Measurements from ENCODE around the gene TRPV2. TPM values are rescaled to one million over a fixed set of nuclear protein-coding genes. Genes with fewer than 3 reads are reported as not detected.

Gene TRPV2, protein sequence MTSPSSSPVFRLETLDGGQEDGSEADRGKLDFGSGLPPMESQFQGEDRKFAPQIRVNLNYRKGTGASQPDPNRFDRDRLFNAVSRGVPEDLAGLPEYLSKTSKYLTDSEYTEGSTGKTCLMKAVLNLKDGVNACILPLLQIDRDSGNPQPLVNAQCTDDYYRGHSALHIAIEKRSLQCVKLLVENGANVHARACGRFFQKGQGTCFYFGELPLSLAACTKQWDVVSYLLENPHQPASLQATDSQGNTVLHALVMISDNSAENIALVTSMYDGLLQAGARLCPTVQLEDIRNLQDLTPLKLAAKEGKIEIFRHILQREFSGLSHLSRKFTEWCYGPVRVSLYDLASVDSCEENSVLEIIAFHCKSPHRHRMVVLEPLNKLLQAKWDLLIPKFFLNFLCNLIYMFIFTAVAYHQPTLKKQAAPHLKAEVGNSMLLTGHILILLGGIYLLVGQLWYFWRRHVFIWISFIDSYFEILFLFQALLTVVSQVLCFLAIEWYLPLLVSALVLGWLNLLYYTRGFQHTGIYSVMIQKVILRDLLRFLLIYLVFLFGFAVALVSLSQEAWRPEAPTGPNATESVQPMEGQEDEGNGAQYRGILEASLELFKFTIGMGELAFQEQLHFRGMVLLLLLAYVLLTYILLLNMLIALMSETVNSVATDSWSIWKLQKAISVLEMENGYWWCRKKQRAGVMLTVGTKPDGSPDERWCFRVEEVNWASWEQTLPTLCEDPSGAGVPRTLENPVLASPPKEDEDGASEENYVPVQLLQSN
- total RNA-seq (2014; rRNA removed; shearing (Covaris generic)) (1.6 and 3.2 TPM in 2 replicates), polyA plus RNA-seq (2016; fragmentation: Nextera tagmentation; extraction: Ambion mirVana) (1.7 and 3.7 TPM in 2 replicates)
- long read RNA-seq, result 0 reads

DNA sequence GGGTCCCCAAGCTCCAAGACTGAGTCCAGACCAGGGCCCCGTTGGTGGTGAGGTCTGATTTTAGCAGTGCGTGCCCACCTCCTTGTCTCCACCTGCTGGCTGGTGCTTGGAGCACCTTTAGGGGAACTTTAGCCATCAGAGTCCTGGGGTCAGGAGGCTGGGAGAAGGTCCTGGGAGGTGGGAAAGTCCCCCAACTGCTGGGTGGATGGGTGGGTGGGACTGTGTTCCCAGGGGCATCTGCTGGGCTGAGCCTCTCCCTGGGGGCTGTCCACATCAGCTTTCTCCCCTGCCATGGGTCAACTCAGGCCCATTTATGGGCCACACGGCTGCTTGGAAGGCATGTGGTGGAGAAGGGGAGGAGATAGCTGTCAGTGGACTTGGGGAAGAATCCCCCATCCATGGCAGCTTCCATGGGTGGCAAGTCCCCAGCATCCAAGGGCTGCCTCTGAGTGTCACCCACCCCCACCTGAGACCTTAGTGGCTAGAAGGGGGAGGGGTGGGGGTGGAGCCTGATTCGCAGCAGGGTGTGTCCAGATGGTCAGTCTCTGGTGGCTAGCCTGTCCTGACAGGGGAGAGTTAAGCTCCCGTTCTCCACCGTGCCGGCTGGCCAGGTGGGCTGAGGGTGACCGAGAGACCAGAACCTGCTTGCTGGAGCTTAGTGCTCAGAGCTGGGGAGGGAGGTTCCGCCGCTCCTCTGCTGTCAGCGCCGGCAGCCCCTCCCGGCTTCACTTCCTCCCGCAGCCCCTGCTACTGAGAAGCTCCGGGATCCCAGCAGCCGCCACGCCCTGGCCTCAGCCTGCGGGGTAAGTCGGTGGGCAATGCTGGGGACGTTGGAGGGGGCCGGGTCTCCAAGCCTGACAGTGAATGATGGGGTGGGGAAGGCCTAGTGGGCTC lies at the start of gene TRPV2:
Gene TRPV2 (plus strand): TSS at position 541 of the 894 bp plus-strand sequence. CDS start 2,098 bp downstream, outside the sequence.
- no peaks in the 10 kb centered on the region for H3F3A ChIP-seq (replicated peaks; ENCODE audit: low read depth)
- peaks cover 3% of the 10 kb centered on the region; the same call in 1 of the 2 replicates for H3K9me2 ChIP-seq (ENCODE audit: insufficient read depth)
- no peaks in the 10 kb centered on the region for H4K20me1 ChIP-seq (replicated peaks; ENCODE audit: insufficient read depth)
- Mint-ChIP-seq H3K9me3 (no peaks in the 10 kb centered on the region), H3K4me1 (peaks cover 22% of the 10 kb centered on the region; the same call in 2 of the 3 replicates), H3K27ac (no peak within 1 kb of the TSS), H3K27me3 (ENCODE audit: insufficient read depth, low read depth, poor library complexity) (peaks cover 13% of the 10 kb centered on the region), H3K36me3 (ENCODE audit: low read depth) (no peaks in the 10 kb centered on the region), H3K4me3 (no peak within 1 kb of the TSS; the same call in 2 of the 3 replicates)
- peak within 1 kb of the TSS; percentile 91; the same call in 1 of the 2 replicates for H2AFZ ChIP-seq
- no peaks in the 10 kb centered on the region for H3K27me3 ChIP-seq (ENCODE audit: insufficient read depth)
- peaks cover 5% of the 10 kb centered on the region; the same call in 1 of the 2 replicates for H3K4me1 ChIP-seq (ENCODE audit: insufficient read depth)
- H3K27ac ChIP-seq (ENCODE audit: low read depth), result no peak within 1 kb of the TSS
- H3K36me3 ChIP-seq (ENCODE audit: insufficient read depth), result no peaks in the 10 kb centered on the region
- peak within 1 kb of the TSS; percentile 66 for H3K4me2 ChIP-seq
- peak within 1 kb of the TSS; percentile 35; the same call in 1 of the 2 replicates for H3K4me3 ChIP-seq
- ATAC-seq, result peak; percentile 93
- no peaks in the 10 kb centered on the region for H3K79me2 ChIP-seq (replicated peaks; ENCODE audit: insufficient read depth)
- peak; percentile 80 for DNase-seq (ENCODE audit: low spot score)
- TF ChIP-seq EZH2phosphoT487 (IDR thresholded peaks at IDR 0.05; ENCODE audit: unreplicated experiment) (no peak), STAT1 (IDR thresholded peaks at IDR 0.05; ENCODE audit: unreplicated experiment) (no peak), POLR2AphosphoS5 (IDR thresholded peaks at IDR 0.05; ENCODE audit: low read depth) (no peak), EZH2 (IDR thresholded peaks at IDR 0.05; ENCODE audit: low read depth, unreplicated experiment) (no peak), CREB1 (CRISPR knock-in tag; IDR thresholded peaks at IDR 0.05; ENCODE audit: low read depth) (no peak), JUNB (IDR thresholded peaks at IDR 0.05; ENCODE audit: unreplicated experiment) (no peak), ZNF114 (CRISPR knock-in tag; IDR thresholded peaks at IDR 0.05) (no peak), NANOG (IDR thresholded peaks at IDR 0.05; ENCODE audit: borderline replicate concordance) (no peak), ZNF331 (CRISPR knock-in tag; IDR thresholded peaks at IDR 0.05; ENCODE audit: low read depth) (no peak)
- TF ChIP-seq, protein P1, sequence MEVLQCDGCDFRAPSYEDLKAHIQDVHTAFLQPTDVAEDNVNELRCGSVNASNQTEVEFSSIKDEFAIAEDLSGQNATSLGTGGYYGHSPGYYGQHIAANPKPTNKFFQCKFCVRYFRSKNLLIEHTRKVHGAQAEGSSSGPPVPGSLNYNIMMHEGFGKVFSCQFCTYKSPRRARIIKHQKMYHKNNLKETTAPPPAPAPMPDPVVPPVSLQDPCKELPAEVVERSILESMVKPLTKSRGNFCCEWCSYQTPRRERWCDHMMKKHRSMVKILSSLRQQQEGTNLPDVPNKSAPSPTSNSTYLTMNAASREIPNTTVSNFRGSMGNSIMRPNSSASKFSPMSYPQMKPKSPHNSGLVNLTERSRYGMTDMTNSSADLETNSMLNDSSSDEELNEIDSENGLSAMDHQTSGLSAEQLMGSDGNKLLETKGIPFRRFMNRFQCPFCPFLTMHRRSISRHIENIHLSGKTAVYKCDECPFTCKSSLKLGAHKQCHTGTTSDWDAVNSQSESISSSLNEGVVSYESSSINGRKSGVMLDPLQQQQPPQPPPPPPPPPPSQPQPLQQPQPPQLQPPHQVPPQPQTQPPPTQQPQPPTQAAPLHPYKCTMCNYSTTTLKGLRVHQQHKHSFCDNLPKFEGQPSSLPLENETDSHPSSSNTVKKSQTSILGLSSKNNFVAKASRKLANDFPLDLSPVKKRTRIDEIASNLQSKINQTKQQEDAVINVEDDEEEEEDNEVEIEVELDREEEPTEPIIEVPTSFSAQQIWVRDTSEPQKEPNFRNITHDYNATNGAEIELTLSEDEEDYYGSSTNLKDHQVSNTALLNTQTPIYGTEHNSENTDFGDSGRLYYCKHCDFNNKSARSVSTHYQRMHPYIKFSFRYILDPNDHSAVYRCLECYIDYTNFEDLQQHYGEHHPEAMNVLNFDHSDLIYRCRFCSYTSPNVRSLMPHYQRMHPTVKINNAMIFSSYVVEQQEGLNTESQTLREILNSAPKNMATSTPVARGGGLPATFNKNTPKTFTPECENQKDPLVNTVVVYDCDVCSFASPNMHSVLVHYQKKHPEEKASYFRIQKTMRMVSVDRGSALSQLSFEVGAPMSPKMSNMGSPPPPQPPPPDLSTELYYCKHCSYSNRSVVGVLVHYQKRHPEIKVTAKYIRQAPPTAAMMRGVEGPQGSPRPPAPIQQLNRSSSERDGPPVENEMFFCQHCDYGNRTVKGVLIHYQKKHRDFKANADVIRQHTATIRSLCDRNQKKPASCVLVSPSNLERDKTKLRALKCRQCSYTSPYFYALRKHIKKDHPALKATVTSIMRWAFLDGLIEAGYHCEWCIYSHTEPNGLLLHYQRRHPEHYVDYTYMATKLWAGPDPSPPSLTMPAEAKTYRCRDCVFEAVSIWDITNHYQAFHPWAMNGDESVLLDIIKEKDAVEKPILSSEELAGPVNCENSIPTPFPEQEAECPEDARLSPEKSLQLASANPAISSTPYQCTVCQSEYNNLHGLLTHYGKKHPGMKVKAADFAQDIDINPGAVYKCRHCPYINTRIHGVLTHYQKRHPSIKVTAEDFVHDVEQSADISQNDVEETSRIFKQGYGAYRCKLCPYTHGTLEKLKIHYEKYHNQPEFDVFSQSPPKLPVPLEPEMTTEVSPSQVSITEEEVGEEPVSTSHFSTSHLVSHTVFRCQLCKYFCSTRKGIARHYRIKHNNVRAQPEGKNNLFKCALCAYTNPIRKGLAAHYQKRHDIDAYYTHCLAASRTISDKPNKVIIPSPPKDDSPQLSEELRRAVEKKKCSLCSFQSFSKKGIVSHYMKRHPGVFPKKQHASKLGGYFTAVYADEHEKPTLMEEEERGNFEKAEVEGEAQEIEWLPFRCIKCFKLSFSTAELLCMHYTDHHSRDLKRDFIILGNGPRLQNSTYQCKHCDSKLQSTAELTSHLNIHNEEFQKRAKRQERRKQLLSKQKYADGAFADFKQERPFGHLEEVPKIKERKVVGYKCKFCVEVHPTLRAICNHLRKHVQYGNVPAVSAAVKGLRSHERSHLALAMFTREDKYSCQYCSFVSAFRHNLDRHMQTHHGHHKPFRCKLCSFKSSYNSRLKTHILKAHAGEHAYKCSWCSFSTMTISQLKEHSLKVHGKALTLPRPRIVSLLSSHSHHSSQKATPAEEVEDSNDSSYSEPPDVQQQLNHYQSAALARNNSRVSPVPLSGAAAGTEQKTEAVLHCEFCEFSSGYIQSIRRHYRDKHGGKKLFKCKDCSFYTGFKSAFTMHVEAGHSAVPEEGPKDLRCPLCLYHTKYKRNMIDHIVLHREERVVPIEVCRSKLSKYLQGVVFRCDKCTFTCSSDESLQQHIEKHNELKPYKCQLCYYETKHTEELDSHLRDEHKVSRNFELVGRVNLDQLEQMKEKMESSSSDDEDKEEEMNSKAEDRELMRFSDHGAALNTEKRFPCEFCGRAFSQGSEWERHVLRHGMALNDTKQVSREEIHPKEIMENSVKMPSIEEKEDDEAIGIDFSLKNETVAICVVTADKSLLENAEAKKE (CRISPR knock-in tag; IDR thresholded peaks at IDR 0.05), result peak; percentile 68; the same call in 1 of the 2 replicates
- TF ChIP-seq, protein P2, sequence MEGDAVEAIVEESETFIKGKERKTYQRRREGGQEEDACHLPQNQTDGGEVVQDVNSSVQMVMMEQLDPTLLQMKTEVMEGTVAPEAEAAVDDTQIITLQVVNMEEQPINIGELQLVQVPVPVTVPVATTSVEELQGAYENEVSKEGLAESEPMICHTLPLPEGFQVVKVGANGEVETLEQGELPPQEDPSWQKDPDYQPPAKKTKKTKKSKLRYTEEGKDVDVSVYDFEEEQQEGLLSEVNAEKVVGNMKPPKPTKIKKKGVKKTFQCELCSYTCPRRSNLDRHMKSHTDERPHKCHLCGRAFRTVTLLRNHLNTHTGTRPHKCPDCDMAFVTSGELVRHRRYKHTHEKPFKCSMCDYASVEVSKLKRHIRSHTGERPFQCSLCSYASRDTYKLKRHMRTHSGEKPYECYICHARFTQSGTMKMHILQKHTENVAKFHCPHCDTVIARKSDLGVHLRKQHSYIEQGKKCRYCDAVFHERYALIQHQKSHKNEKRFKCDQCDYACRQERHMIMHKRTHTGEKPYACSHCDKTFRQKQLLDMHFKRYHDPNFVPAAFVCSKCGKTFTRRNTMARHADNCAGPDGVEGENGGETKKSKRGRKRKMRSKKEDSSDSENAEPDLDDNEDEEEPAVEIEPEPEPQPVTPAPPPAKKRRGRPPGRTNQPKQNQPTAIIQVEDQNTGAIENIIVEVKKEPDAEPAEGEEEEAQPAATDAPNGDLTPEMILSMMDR (conservative IDR thresholded peaks at IDR 0.05; ENCODE audit: low read depth in 2 of 2), result peak; percentile 62 to 84
- TF ChIP-seq, protein P3, sequence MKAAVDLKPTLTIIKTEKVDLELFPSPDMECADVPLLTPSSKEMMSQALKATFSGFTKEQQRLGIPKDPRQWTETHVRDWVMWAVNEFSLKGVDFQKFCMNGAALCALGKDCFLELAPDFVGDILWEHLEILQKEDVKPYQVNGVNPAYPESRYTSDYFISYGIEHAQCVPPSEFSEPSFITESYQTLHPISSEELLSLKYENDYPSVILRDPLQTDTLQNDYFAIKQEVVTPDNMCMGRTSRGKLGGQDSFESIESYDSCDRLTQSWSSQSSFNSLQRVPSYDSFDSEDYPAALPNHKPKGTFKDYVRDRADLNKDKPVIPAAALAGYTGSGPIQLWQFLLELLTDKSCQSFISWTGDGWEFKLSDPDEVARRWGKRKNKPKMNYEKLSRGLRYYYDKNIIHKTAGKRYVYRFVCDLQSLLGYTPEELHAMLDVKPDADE (IDR thresholded peaks at IDR 0.05), result no peak

Measured in GM23338 (cell line).